Stomach (tissue), 19 donors: ENCODE measurements around the gene TPH1. TPM values are rescaled to one million over a fixed set of nuclear protein-coding genes. Genes with fewer than 3 reads are reported as not detected.

Experiments used
- DNase-seq, 2 donors: peaks; one replicate each; pipeline versions ENCODE4 v3.0.0 to v3.0.0-alpha.2; 2013 to 2019
- H3K27ac ChIP-seq, 5 donors: fragments of 200-600 bp in 4 of 5; sonication (generic) in 4 of 5; one replicate each; pipeline ENCODE4 v1.5.1; 2013 to 2019; ENCODE audit warnings: mild to moderate bottlenecking in 1 of 5, moderate library complexity in 1 of 5
- H3K27me3 ChIP-seq, 3 donors: fragments of 200-600 bp; sonication (generic); one replicate each; pipeline ENCODE4 v1.5.1; 2017 to 2019; ENCODE audit warnings: mixed run types in 1 of 3
- H3K36me3 ChIP-seq, 4 donors: fragments of 200-600 bp; sonication (generic); 1 replicate in 3 of 4; 2 replicates in 1 of 4; pipeline ENCODE4 v1.5.1; 2016 to 2019
- H3K4me1 ChIP-seq, 4 donors: fragments of 200-600 bp; sonication (generic); one replicate each; pipeline ENCODE4 v1.5.1; 2016 to 2019
- H3K4me3 ChIP-seq, 4 donors: fragments of 200-600 bp; sonication (generic) in 3 of 4; one replicate each; pipeline ENCODE4 v1.5.1; 2016 to 2019; ENCODE audit warnings: mild to moderate bottlenecking in 1 of 4
- H3K9me3 ChIP-seq, 4 donors: fragments of 200-600 bp; sonication (generic); one replicate each; pipeline ENCODE4 v1.5.1; 2016 to 2019
- CTCF ChIP-seq, 7 experiments: fragments of 450-650 bp in 4 of 7; fragments of 200-600 bp in 3 of 7; sonication (generic) in 3 of 7; IDR thresholded peaks; one replicate each; pipeline ENCODE4 v1.5.1; 2016 to 2019; ENCODE audit warnings: antibody characterized with exemption in 7 of 7, control low read depth in 2 of 7, mild to moderate bottlenecking in 1 of 7
- EP300 ChIP-seq: sonication (generic); formaldehyde crosslinking; IDR thresholded peaks from one replicate; pipeline ENCODE4 v1.6.1; 2017; ENCODE audit warnings: antibody characterized with exemption
- POLR2A ChIP-seq, 4 donors: fragments of 450-650 bp; IDR thresholded peaks; one replicate each; pipeline ENCODE4 v1.6.1; 2016; ENCODE audit warnings: antibody characterized with exemption in 4 of 4, control low read depth in 2 of 4, mild to moderate bottlenecking in 1 of 4, moderate library complexity in 1 of 4
- POLR2AphosphoS5 ChIP-seq, 3 donors: sonication (generic); formaldehyde crosslinking; IDR thresholded peaks; one replicate each; pipeline ENCODE4 v1.6.1; 2016; ENCODE audit warnings: antibody characterized with exemption in 3 of 3
- WGBS, 5 donors: extraction: QIAGEN DNeasy Blood & Tissue Kit in 3 of 5; methylation state at CpG; one replicate each; pipeline versions ENCODE4 v1.1.5 to v1.1.7; 2013 to 2018; 5-methylcytosine and 5-hydroxymethylcytosine counted together
- intact Hi-C: fragments of 100-400 bp; cut with DNase I; formaldehyde crosslinking; loops from one replicate; pipeline ENCODE4 v1.15.1; 2023; ENCODE audit warnings: low total_unique reads
- long read RNA-seq, 10 donors: transcript quantifications; one replicate each; lab custom pipeline, GENCODE V29; 2026
- polyA plus RNA-seq, 3 donors: library from polyadenylated mRNA; stranded (reverse); fragments of 200-250 nt; gene quantifications; one replicate each; pipeline ENCODE4 v1.2.3, GENCODE V29; 2013
- total RNA-seq, 5 donors: library from RNA; depleted of rRNA; stranded (reverse); fragments of >200 nt; gene quantifications; one replicate each; pipeline versions ENCODE4 v1.1.0 to v1.2.3, GENCODE V29; 2014 to 2016
- donor health status: healthy with polysubstance abuse.
- donor health status: Bipolar disorder and iron deficiency.
- donor health status: healthy.

Gene TPH1
- total RNA-seq (10 to 100 TPM in 2 of 5 donors, 1 to 10 TPM in 2, not detected in 1; 2.3 to 23.1 (median 11.2) TPM), polyA plus RNA-seq (1 to 10 TPM in 2 of 3 donors, under 1 TPM in 1; 0.75 to 3.1 (median 1.5) TPM)
- long read RNA-seq, donor 1 = 0 reads
- long read RNA-seq, donor 2 = 0 reads
- long read RNA-seq, donor 3 = 0 reads
- long read RNA-seq, donor 4 = 0 reads
- long read RNA-seq, donor 5 = 0 reads
- long read RNA-seq, donor 6 = 0 reads
- long read RNA-seq, donor 7 = 0 reads
- long read RNA-seq, donor 8 = 0 reads
- long read RNA-seq, donor 9 = 0 reads
- long read RNA-seq, donor 10 = 0 reads

- Histone ChIP-seq H3K9me3 (peaks cover 0 to 6% (median 0%) of the 10 kb centered on the region in 4 donors), H3K4me3 (peak within 1 kb of the TSS in 3 of 4 donors; percentile 9 to 25 (median 13)), H3K27me3 (peaks cover 0 to 46% (median 12%) of the 10 kb centered on the region in 3 donors), H3K27ac (no peak within 1 kb of the TSS), H3K36me3 (no peaks in the 10 kb centered on the region), H3K4me1 (peaks cover 4 to 11% (median 7%) of the 10 kb centered on the region in 4 donors)
- TF ChIP-seq POLR2AphosphoS5 (IDR thresholded peaks at IDR 0.05) = peak in 1 of 3 donors; percentile 14
- no peak for TF ChIP-seq CTCF (IDR thresholded peaks at IDR 0.05)
- DNase-seq = peak; percentile 74 to 75
- intact Hi-C loops = no loop called here
- WGBS, 5 donors = 7 to 18% (median 8%) methylated on average over 14 to 36 of the region's 36 CpGs
Measured at GRCh38 chr11:18046116-18046777, at the start of gene TPH1. Gene TPH1 (minus strand): TSS chr11:18046269. CDS start chr11:18040762, 5,507 bp downstream.

- intact Hi-C loops = no loop called here
- no peak overlapping the region for H3K27ac ChIP-seq
- TF ChIP-seq POLR2A (IDR thresholded peaks at IDR 0.05) = no peak
- no peak for TF ChIP-seq POLR2AphosphoS5 (IDR thresholded peaks at IDR 0.05)
- peaks cover 0 to 7% (median 0%) of the 10 kb centered on the region in 4 donors for H3K4me1 ChIP-seq
- no peak overlapping the region for H3K4me3 ChIP-seq
- no peaks in the 10 kb centered on the region for H3K9me3 ChIP-seq
- H3K36me3 ChIP-seq = peaks cover 23 to 82% (median 79%) of the 10 kb centered on the region in 4 donors
- no peak for DNase-seq
- H3K27me3 ChIP-seq = no peaks in the 10 kb centered on the region
Measured at GRCh38 chr11:18093959-18094358, 47.9 kb upstream of the TPH1 start.

DNA sequence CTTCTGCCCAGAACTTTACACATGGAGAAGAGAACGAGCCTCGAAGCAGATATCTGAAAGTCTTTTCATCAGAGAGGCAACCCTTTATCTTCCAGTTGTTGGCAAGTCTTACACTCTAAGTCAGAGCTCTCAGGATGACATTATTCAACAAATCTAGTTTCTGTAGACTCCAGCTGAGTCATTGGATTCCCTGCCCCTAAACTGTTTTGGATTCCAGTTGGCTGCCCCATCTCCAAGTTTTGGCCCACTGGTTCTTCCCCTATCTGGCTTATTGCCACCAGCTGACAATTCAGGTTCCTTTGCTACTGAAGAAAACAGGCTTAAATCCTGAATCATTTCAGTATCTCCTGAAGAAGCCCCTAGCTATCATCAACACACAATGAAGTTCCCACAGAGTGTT lies 45.7 kb upstream of the TPH1 start:
- Histone ChIP-seq H3K4me1 (peaks cover 0 to 7% (median 0%) of the 10 kb centered on the region in 4 donors), H3K27me3 (no peaks in the 10 kb centered on the region), H3K4me3 (no peak overlapping the region), H3K27ac (no peak overlapping the region), H3K9me3 (no peaks in the 10 kb centered on the region), H3K36me3 (peaks cover 24 to 100% (median 92%) of the 10 kb centered on the region in 4 donors)
- TF ChIP-seq POLR2AphosphoS5 (IDR thresholded peaks at IDR 0.05) (no peak), EP300 (no peak), POLR2A (IDR thresholded peaks at IDR 0.05) (no peak)
- intact Hi-C loops = no loop called here
- 91 to 97% (median 95%) methylated on average over 2 of the region's 2 CpGs for WGBS, 5 donors
- no peak for DNase-seq

- H3K36me3 ChIP-seq = peaks cover 24 to 99% (median 91%) of the 10 kb centered on the region in 4 donors
- no peaks in the 10 kb centered on the region for H3K9me3 ChIP-seq
- WGBS, 5 donors = 73 to 94% (median 83%) methylated on average over 3 of the region's 3 CpGs
- H3K27ac ChIP-seq = no peak overlapping the region
- no peak overlapping the region for H3K4me3 ChIP-seq
- intact Hi-C loops = no loop called here
- TF ChIP-seq CTCF (IDR thresholded peaks at IDR 0.05) (no peak), POLR2A (IDR thresholded peaks at IDR 0.05) (no peak), EP300 (no peak), POLR2AphosphoS5 (IDR thresholded peaks at IDR 0.05) (no peak)
- H3K27me3 ChIP-seq = no peaks in the 10 kb centered on the region
- peaks cover 0 to 3% (median 0%) of the 10 kb centered on the region in 4 donors for H3K4me1 ChIP-seq
- DNase-seq = no peak
Measured at GRCh38 chr11:18088966-18089365, 42.9 kb upstream of the TPH1 start.

DNA sequence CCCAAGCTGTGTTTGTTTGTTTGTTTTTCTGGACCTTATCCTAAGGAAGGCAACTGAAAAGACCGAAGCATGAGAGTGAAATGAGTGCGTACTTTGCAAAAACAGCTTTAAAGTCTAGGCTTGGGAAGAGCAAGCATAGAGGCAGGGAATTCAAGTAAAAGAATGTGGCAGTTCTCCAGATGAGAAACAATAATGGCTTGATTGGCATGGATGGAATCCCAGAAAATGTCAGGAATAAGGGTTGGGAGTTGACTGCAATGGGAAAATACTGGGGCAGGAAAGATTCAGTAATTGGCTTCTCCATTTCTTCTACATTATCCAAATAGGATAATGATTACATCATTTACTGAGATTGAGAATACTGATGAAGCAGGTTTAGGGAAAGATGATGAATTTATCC lies 42.3 kb upstream of the TPH1 start:
- TF ChIP-seq POLR2A (IDR thresholded peaks at IDR 0.05) = no peak
- no peak for TF ChIP-seq CTCF (IDR thresholded peaks at IDR 0.05)
- no peak for TF ChIP-seq EP300
- no peak for TF ChIP-seq POLR2AphosphoS5 (IDR thresholded peaks at IDR 0.05)
- Histone ChIP-seq H3K4me1 (no peaks in the 10 kb centered on the region), H3K4me3 (no peak overlapping the region), H3K27me3 (no peaks in the 10 kb centered on the region), H3K27ac (no peak overlapping the region), H3K9me3 (no peaks in the 10 kb centered on the region), H3K36me3 (peaks cover 20 to 99% (median 91%) of the 10 kb centered on the region in 4 donors)
- no peak for DNase-seq
- intact Hi-C loops = no loop called here
- WGBS, 5 donors = 92 to 96% (median 95%) methylated on average over 2 of the region's 2 CpGs
